Muscle layer of duodenum (tissue), 2 donors: Measurements from ENCODE around the gene BBS9.
A peak's percentile ranks its signal among the peaks of the same experiment; 100 is the strongest.

ENCODE experiments used
- H3K27ac ChIP-seq: one replicate; pipeline ENCODE4 v1.7.0; 2013; ENCODE audit warnings: mild to moderate bottlenecking, low read length
- H3K27me3 ChIP-seq: one replicate; pipeline ENCODE4 v1.7.0; 2013; ENCODE audit warnings: low read depth, mild to moderate bottlenecking, control low read depth, low read length
- H3K36me3 ChIP-seq, 2 donors: one replicate each; pipeline ENCODE4 v1.7.0; 2013; ENCODE audit warnings: low read length in 2 of 2, control low read depth in 1 of 2, mild to moderate bottlenecking in 1 of 2; ENCODE audit not compliant: insufficient read depth in 2 of 2, control insufficient read depth in 1 of 2
- H3K4me1 ChIP-seq, 2 donors: one replicate each; pipeline ENCODE4 v1.7.0; 2013; ENCODE audit warnings: low read length in 2 of 2, mild to moderate bottlenecking in 2 of 2, control low read depth in 1 of 2, moderate library complexity in 1 of 2; ENCODE audit not compliant: insufficient read depth in 2 of 2, control insufficient read depth in 1 of 2
- H3K4me3 ChIP-seq, 2 donors: one replicate each; pipeline ENCODE4 v1.7.0; 2013; ENCODE audit warnings: low read length in 2 of 2, low read depth in 1 of 2, mild to moderate bottlenecking in 1 of 2
- H3K9me3 ChIP-seq, 2 donors: one replicate each; pipeline ENCODE4 v1.7.0; 2013; ENCODE audit warnings: low read length in 2 of 2, control low read depth in 1 of 2, mild to moderate bottlenecking in 1 of 2; ENCODE audit not compliant: control insufficient read depth in 1 of 2
- donor health status: healthy.

BBS9 gene

GRCh38 chr7:33100770-33101169 lies 28.6 kb upstream of the BBS9 start:
- H3K27ac ChIP-seq: no peak overlapping the region
- H3K27me3 ChIP-seq: no peaks in the 10 kb centered on the region
- peaks cover 0 to 8% of the 10 kb centered on the region in 2 donors for H3K4me1 ChIP-seq
- H3K9me3 ChIP-seq: no peaks in the 10 kb centered on the region
- no peak overlapping the region for H3K4me3 ChIP-seq
- peaks cover 47 to 58% of the 10 kb centered on the region in 2 donors for H3K36me3 ChIP-seq

- H3K9me3 ChIP-seq: no peaks in the 10 kb centered on the region
- H3K27me3 ChIP-seq: no peaks in the 10 kb centered on the region
- H3K4me3 ChIP-seq: no peak overlapping the region
- H3K27ac ChIP-seq: no peak overlapping the region
- H3K36me3 ChIP-seq: peaks cover 39 to 48% of the 10 kb centered on the region in 2 donors
- H3K4me1 ChIP-seq: peaks cover 0 to 20% of the 10 kb centered on the region in 2 donors
These were observed 27.5 kb upstream of the BBS9 start for GRCh38 chr7:33101906-33102305.

- peaks cover 12 to 36% of the 10 kb centered on the region in 2 donors for H3K4me1 ChIP-seq
- H3K27me3 ChIP-seq: no peaks in the 10 kb centered on the region
- no peak overlapping the region for H3K27ac ChIP-seq
- peaks cover 10 to 12% of the 10 kb centered on the region in 2 donors for H3K36me3 ChIP-seq
- no peaks in the 10 kb centered on the region for H3K9me3 ChIP-seq
- peak overlapping the region; percentile 89 to 97 for H3K4me3 ChIP-seq
These were observed 22.0 kb upstream of the BBS9 start for GRCh38 chr7:33107136-33108066.

- Histone ChIP-seq H3K4me1 (peaks cover 12 to 36% of the 10 kb centered on the region in 2 donors), H3K27ac (peak overlapping the region; percentile 3), H3K9me3 (no peaks in the 10 kb centered on the region), H3K4me3 (peak overlapping the region; percentile 89 to 97), H3K36me3 (peaks cover 0 to under 1% of the 10 kb centered on the region in 2 donors), H3K27me3 (no peaks in the 10 kb centered on the region)
These were observed 20.8 kb upstream of the BBS9 start for GRCh38 chr7:33108554-33109004.

GRCh38 chr7:33109005-33109757 lies 20.2 kb upstream of the BBS9 start, which contains the start of gene RP9:
RP9 (minus strand) TSS chr7:33109404; CDS start chr7:33109372, 32 bp downstream.
- H3K9me3 ChIP-seq: no peaks in the 10 kb centered on the region

GRCh38 chr7:33109758-33110238 lies 19.6 kb upstream of the BBS9 start:
- Histone ChIP-seq H3K4me3 (peak overlapping the region; percentile 37 to 97), H3K27me3 (no peaks in the 10 kb centered on the region), H3K27ac (no peak overlapping the region), H3K9me3 (no peaks in the 10 kb centered on the region), H3K36me3 (no peaks in the 10 kb centered on the region), H3K4me1 (peaks cover 12 to 36% of the 10 kb centered on the region in 2 donors)

More at GRCh38 chr7:33109005-33109757, 20.2 kb upstream of the BBS9 start, which contains the start of gene RP9:
- Histone ChIP-seq H3K27ac (peak within 1 kb of the TSS; percentile 3), H3K4me3 (peak within 1 kb of the TSS; percentile 89 to 97), H3K27me3 (no peaks in the 10 kb centered on the region), H3K4me1 (peaks cover 12 to 36% of the 10 kb centered on the region in 2 donors), H3K36me3 (no peaks in the 10 kb centered on the region)

GRCh38 chr7:33111614-33112013 lies 17.8 kb upstream of the BBS9 start:
- Histone ChIP-seq H3K27ac (no peak overlapping the region), H3K36me3 (no peaks in the 10 kb centered on the region), H3K4me3 (no peak overlapping the region), H3K9me3 (no peaks in the 10 kb centered on the region), H3K4me1 (peaks cover 12 to 24% of the 10 kb centered on the region in 2 donors), H3K27me3 (no peaks in the 10 kb centered on the region)

- H3K27me3 ChIP-seq: no peaks in the 10 kb centered on the region
- H3K27ac ChIP-seq: no peak overlapping the region
- no peak overlapping the region for H3K4me3 ChIP-seq
- no peaks in the 10 kb centered on the region for H3K36me3 ChIP-seq
- peaks cover 0 to under 1% of the 10 kb centered on the region in 2 donors for H3K4me1 ChIP-seq
- H3K9me3 ChIP-seq: peaks cover 0 to 7% of the 10 kb centered on the region in 2 donors
These were observed 14.4 kb upstream of the BBS9 start for GRCh38 chr7:33114976-33115375.

GRCh38 chr7:33118383-33118782 lies 11.0 kb upstream of the BBS9 start:
- Histone ChIP-seq H3K27ac (no peak overlapping the region), H3K27me3 (no peaks in the 10 kb centered on the region), H3K36me3 (no peaks in the 10 kb centered on the region), H3K4me3 (no peak overlapping the region), H3K9me3 (peaks cover 0 to 7% of the 10 kb centered on the region in 2 donors), H3K4me1 (no peaks in the 10 kb centered on the region)

- Histone ChIP-seq H3K4me3 (no peak overlapping the region), H3K4me1 (peaks cover 6 to 15% of the 10 kb centered on the region in 2 donors), H3K9me3 (no peaks in the 10 kb centered on the region), H3K36me3 (no peaks in the 10 kb centered on the region), H3K27me3 (no peaks in the 10 kb centered on the region), H3K27ac (no peak overlapping the region)
These were observed 2.3 kb upstream of the BBS9 start for GRCh38 chr7:33127085-33127484.

GRCh38 chr7:33128631-33128989 lies 754 bp upstream of the BBS9 start:
- H3K4me1 ChIP-seq: peaks cover 6 to 15% of the 10 kb centered on the region in 2 donors
- H3K36me3 ChIP-seq: no peaks in the 10 kb centered on the region
- H3K4me3 ChIP-seq: peak overlapping the region; percentile 69 to 93
- H3K27ac ChIP-seq: peak overlapping the region; percentile 67
- H3K9me3 ChIP-seq: no peaks in the 10 kb centered on the region
- no peaks in the 10 kb centered on the region for H3K27me3 ChIP-seq
